ENCODE results near the gene F2RL2.

GRCh38 chr5:76626738-76627137, 3.5 kb upstream of the F2RL2 start:
- TF ChIP-seq CTCF (conservative IDR thresholded peaks at IDR 0.05) (no peak), ZFX (IDR thresholded peaks at IDR 0.05) (no peak)
